Small intestine (tissue), 7 donors: ENCODE data around the gene VAC14. TPM values are rescaled to one million over a fixed set of nuclear protein-coding genes. Genes with fewer than 3 reads are reported as not detected.

ENCODE experiments used
- DNase-seq, 2 donors: peaks; one replicate each; pipeline versions ENCODE4 v3.0.0 to v3.0.0-alpha.2; 2013
- FAIRE-seq: peaks from 2 replicates; lab custom pipeline; 2012; peaks lifted over from hg19 to GRCh38; lab: Jason Lieb, UNC
- H3K27ac ChIP-seq, 3 donors: one replicate each; pipeline ENCODE4 v1.5.1; 2013; ENCODE audit warnings: low read length in 2 of 3, mild to moderate bottlenecking in 2 of 3, control low read depth in 1 of 3, inconsistent platforms in 1 of 3, low read depth in 1 of 3, moderate library complexity in 1 of 3
- H3K27me3 ChIP-seq, 3 donors: one replicate each; pipeline ENCODE4 v1.6.1; 2013; ENCODE audit warnings: low read length in 3 of 3, inconsistent platforms in 1 of 3; ENCODE audit not compliant: control insufficient read depth in 3 of 3, insufficient read depth in 3 of 3
- H3K36me3 ChIP-seq, 3 donors: one replicate each; pipeline ENCODE4 v1.6.1; 2013; ENCODE audit warnings: low read length in 3 of 3, inconsistent platforms in 1 of 3, low read depth in 1 of 3, mild to moderate bottlenecking in 1 of 3, moderate library complexity in 1 of 3; ENCODE audit not compliant: control insufficient read depth in 3 of 3, insufficient read depth in 2 of 3
- H3K4me1 ChIP-seq, 3 donors: one replicate each; pipeline ENCODE4 v1.6.1; 2013; ENCODE audit warnings: low read length in 2 of 3, inconsistent platforms in 1 of 3, low read depth in 1 of 3, mild to moderate bottlenecking in 1 of 3, moderate library complexity in 1 of 3; ENCODE audit not compliant: control insufficient read depth in 3 of 3, insufficient read depth in 2 of 3
- H3K4me3 ChIP-seq, 3 donors: one replicate each; pipeline ENCODE4 v1.5.1; 2013; ENCODE audit warnings: low read length in 3 of 3, control low read depth in 1 of 3, inconsistent platforms in 1 of 3, low read depth in 1 of 3, mild to moderate bottlenecking in 1 of 3, moderate library complexity in 1 of 3
- H3K9me3 ChIP-seq, 2 donors: one replicate each; pipeline ENCODE4 v1.6.1; 2013; ENCODE audit warnings: low read depth in 1 of 2, low read length in 1 of 2; ENCODE audit not compliant: control insufficient read depth in 2 of 2, insufficient read depth in 1 of 2
- WGBS, 3 donors: extraction: QIAGEN DNeasy Blood & Tissue Kit; methylation state at CpG; one replicate each; pipeline ENCODE4 v1.1.7; 2013; 5-methylcytosine and 5-hydroxymethylcytosine counted together
- polyA plus RNA-seq, 4 donors: library from polyadenylated mRNA; stranded (reverse) in 3 of 4; unstranded in 1 of 4; fragments of 200-250 nt in 3 of 4; fragments of 120-200 nt in 1 of 4; gene quantifications; one replicate each; pipeline versions ENCODE4 v1.2.1 to v1.2.3, GENCODE V29; 2013
- donor health status: healthy with polysubstance abuse.
- donor health status: control.
- donor health status: control.
- donor health status: Bipolar disorder and iron deficiency.
- donor health status: healthy.

Gene VAC14
- polyA plus RNA-seq, 4 donors, result 26.6 to 38.7 (median 32.0) TPM

- Histone ChIP-seq H3K4me1 (no peaks in the 10 kb centered on the region), H3K4me3 (no peak overlapping the region), H3K27ac (no peak overlapping the region), H3K9me3 (no peaks in the 10 kb centered on the region), H3K36me3 (peaks cover 0 to 71% (median 9%) of the 10 kb centered on the region in 3 donors), H3K27me3 (no peaks in the 10 kb centered on the region)
- 70 to 79% (median 76%) methylated on average over 16 to 17 of the region's 17 CpGs for WGBS, 3 donors
- no peak for DNase-seq
- FAIRE-seq, result no peak
Measured at GRCh38 chr16:70661534-70661917, 139.4 kb downstream of the VAC14 start.

- FAIRE-seq (no peak), DNase-seq (no peak)
- no peak overlapping the region for H3K4me3 ChIP-seq
- H3K27ac ChIP-seq, result no peak overlapping the region
- no peaks in the 10 kb centered on the region for H3K27me3 ChIP-seq
- peaks cover 0 to 71% (median 6%) of the 10 kb centered on the region in 3 donors for H3K36me3 ChIP-seq
- H3K9me3 ChIP-seq, result no peaks in the 10 kb centered on the region
- 44 to 55% (median 53%) methylated on average over 6 to 7 of the region's 7 CpGs for WGBS, 3 donors
- H3K4me1 ChIP-seq, result no peaks in the 10 kb centered on the region
Measured at GRCh38 chr16:70660672-70661350, 140.1 kb downstream of the VAC14 start.

GRCh38 chr16:70659953-70660671 lies 140.8 kb downstream of the VAC14 start:
- no peaks in the 10 kb centered on the region for H3K4me1 ChIP-seq
- H3K4me3 ChIP-seq, result no peak overlapping the region
- no peak overlapping the region for H3K27ac ChIP-seq
- H3K9me3 ChIP-seq, result no peaks in the 10 kb centered on the region
- no peaks in the 10 kb centered on the region for H3K27me3 ChIP-seq
- DNase-seq (no peak), FAIRE-seq (no peak)
- 71 to 73% (median 71%) methylated on average over 16 of the region's 16 CpGs for whole genome bisulfite sequencing, 3 donors
- peaks cover 0 to 64% (median 6%) of the 10 kb centered on the region in 3 donors for H3K36me3 ChIP-seq

GRCh38 chr16:70659546-70659945 lies 141.4 kb downstream of the VAC14 start:
- H3K4me3 ChIP-seq, result no peak overlapping the region
- no peaks in the 10 kb centered on the region for H3K4me1 ChIP-seq
- DNase-seq, result no peak
- 83 to 87% (median 85%) methylated on average over 12 of the region's 12 CpGs for WGBS, 3 donors
- no peaks in the 10 kb centered on the region for H3K9me3 ChIP-seq
- no peak overlapping the region for H3K27ac ChIP-seq
- no peaks in the 10 kb centered on the region for H3K27me3 ChIP-seq
- FAIRE-seq, result no peak
- peaks cover 0 to 60% (median 6%) of the 10 kb centered on the region in 3 donors for H3K36me3 ChIP-seq

- 78 to 83% (median 82%) methylated on average over 5 of the region's 5 CpGs for WGBS, 3 donors
- Histone ChIP-seq H3K36me3 (peaks cover 0 to 59% (median 4%) of the 10 kb centered on the region in 3 donors), H3K9me3 (no peaks in the 10 kb centered on the region), H3K27me3 (no peaks in the 10 kb centered on the region), H3K4me1 (peaks cover 0 to 4% (median 0%) of the 10 kb centered on the region in 3 donors), H3K4me3 (no peak overlapping the region), H3K27ac (no peak overlapping the region)
- FAIRE-seq (no peak), DNase-seq (no peak)
Measured at GRCh38 chr16:70658921-70659320, 142.0 kb downstream of the VAC14 start.

GRCh38 chr16:70657956-70658355 lies 143.0 kb downstream of the VAC14 start:
- peaks cover 0 to 6% (median 0%) of the 10 kb centered on the region in 3 donors for H3K4me1 ChIP-seq
- H3K27ac ChIP-seq, result no peak overlapping the region
- peaks cover 0 to 50% (median under 1%) of the 10 kb centered on the region in 3 donors for H3K36me3 ChIP-seq
- H3K4me3 ChIP-seq, result no peak overlapping the region
- FAIRE-seq (no peak), DNase-seq (no peak)
- H3K27me3 ChIP-seq, result no peaks in the 10 kb centered on the region
- no peaks in the 10 kb centered on the region for H3K9me3 ChIP-seq
- WGBS, 3 donors, result 36 to 72% (median 51%) methylated on average over 7 of the region's 7 CpGs

GRCh38 chr16:70656712-70657263 lies 144.2 kb downstream of the VAC14 start:
- peaks cover 0 to 6% (median 0%) of the 10 kb centered on the region in 3 donors for H3K4me1 ChIP-seq
- peaks cover 0 to 42% (median 0%) of the 10 kb centered on the region in 3 donors for H3K36me3 ChIP-seq
- no peaks in the 10 kb centered on the region for H3K27me3 ChIP-seq
- no peak overlapping the region for H3K27ac ChIP-seq
- DNase-seq (no peak), FAIRE-seq (no peak)
- H3K4me3 ChIP-seq, result no peak overlapping the region
- no peaks in the 10 kb centered on the region for H3K9me3 ChIP-seq
- 74 to 81% (median 78%) methylated on average over 19 to 22 of the region's 22 CpGs for WGBS, 3 donors

- 82 to 87% (median 87%) methylated on average over 8 of the region's 8 CpGs for WGBS, 3 donors
- peaks cover 0 to 38% (median 0%) of the 10 kb centered on the region in 3 donors for H3K36me3 ChIP-seq
- H3K9me3 ChIP-seq, result no peaks in the 10 kb centered on the region
- FAIRE-seq (no peak), DNase-seq (no peak)
- H3K27ac ChIP-seq, result no peak overlapping the region
- H3K4me1 ChIP-seq, result peaks cover 0 to 6% (median 0%) of the 10 kb centered on the region in 3 donors
- no peaks in the 10 kb centered on the region for H3K27me3 ChIP-seq
- H3K4me3 ChIP-seq, result no peak overlapping the region
Measured at GRCh38 chr16:70656065-70656711, 144.8 kb downstream of the VAC14 start.
